Stimulated activated CD8-positive, alpha-beta memory T cell treated with anti-CD3 and anti-CD28 coated beads, Interleukin-15, amount 100 ng/mL, for 4 hours (primary cell): ENCODE data around the gene SVIL.
"Not testable (repeated sequence)": the region's sequence is repeated elsewhere in the genome, so short reads cannot be mapped to it uniquely, and the experiment has no call there.

ENCODE experiments used
- DNase-seq, 2 donors: peaks; one replicate each; pipeline ENCODE4 v3.0.0-alpha.2; 2020; ENCODE audit warnings: low read depth in 2 of 2

SVIL gene

DNA sequence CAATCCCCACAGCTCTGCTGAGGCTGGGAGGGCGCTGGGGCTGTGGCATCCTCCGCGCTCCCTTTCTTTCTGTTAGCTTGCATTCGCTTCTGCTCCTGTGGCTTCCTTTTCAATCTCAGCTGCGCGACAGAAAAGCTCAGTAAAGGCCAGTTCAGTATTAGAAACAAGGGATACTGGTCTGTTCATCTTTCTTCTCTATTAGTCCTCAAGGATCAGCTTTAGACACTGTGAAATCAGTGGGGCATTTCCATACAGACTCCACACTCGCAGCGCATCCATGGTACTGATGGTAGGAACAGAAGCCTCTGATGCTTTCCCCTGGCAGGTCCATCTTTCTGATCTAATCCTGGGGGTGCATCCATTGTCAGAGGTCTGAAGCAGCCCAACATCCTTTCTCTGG, 182.2 kb downstream of the SVIL start:
- DNase-seq = no peak

- DNase-seq = no peak
Measured at GRCh38 chr10:29451946-29452345, 182.8 kb downstream of the SVIL start.

- no peak for DNase-seq
Measured at GRCh38 chr10:29450405-29450804, 184.4 kb downstream of the SVIL start.

- DNase-seq = peak; percentile 23 to 33
Measured at GRCh38 chr10:29448756-29449592, 185.8 kb downstream of the SVIL start.

DNA sequence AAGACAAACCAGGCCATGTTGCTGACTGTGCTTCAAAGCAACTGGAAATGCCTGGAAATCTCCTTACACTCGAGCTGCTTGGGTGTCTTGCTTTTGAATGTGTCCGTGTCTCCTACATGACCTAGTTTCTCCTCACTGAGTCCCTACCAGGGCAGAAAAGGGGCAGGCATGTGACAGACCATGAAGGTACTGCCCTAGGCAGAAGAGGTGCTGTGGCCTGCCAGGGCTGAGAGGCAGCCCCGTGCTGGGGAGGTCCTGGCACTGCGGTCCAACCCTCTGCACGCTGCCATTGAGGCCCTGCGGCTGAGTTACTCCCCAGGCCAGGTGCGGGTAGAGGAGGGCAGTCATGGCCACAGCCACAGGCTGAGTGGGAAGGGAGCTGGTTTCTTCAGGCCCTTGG, 186.6 kb downstream of the SVIL start:
- no peak for DNase-seq

- DNase-seq = no peak
Measured at GRCh38 chr10:29446327-29446726, 188.4 kb downstream of the SVIL start.

- DNase-seq = no peak
Measured at GRCh38 chr10:29443745-29444523, 190.8 kb downstream of the SVIL start.

DNA sequence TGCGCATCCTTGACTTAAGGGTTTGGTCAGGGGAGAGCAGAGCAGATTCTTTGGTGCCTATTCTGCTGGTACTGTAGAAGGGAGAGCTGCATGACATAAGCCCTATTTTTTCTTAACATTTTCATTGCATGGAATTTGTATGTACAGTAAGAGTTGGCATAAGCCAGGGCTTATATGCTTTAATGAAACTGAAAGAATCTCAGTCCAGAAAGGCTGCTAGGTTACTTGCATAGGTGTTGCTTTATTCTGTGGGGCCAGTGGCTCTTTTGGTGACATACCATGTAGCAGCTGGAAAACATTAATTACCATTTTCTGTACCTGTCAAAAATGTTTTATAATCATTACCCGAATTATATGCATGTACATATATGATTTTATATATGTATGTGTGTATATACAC, 193.8 kb downstream of the SVIL start:
- no peak for DNase-seq

GRCh38 chr10:29439005-29439404, 195.8 kb downstream of the SVIL start:
- not testable (repeated sequence) for DNase-seq

DNA sequence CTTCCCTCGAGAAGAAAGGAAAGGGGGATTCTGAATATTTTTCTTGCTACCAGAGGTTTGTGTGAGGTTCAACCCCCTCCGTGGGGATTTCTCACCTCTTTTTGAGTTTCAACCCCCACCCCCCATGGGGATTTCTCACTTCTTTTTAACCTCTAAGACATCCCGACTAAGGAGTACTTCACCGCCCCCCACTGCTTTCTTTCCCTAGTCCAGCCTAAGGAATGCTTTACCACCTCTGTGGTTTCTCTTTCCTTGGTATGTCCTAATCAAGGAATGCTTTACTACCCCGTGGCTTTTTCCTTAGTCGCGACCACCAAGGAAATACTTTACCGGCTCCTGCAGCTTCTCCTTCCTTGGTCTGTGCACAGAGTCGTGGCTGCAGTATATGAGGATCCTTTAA, 196.5 kb downstream of the SVIL start:
- DNase-seq = no peak

DNA sequence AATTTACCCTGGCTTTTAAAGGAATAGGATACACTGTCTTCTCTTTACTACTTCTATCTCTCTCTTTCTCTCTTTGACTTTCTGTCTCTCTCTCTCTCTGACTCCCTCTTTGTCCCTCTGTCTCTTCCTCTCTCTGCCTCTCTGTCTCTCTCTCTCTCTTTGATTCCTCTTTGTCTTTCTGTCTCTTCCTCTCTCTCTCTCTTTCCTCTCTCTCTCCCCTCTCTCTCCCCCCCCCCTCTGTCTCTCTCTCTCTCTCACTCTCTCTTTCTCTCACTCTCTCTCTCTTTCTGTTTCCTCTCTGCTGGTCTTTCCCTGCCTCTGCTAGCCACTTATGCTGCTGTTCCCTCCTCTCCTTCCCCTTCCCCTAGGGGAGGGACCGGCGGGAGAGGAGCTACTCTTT, 196.9 kb downstream of the SVIL start:
- no peak for DNase-seq

DNA sequence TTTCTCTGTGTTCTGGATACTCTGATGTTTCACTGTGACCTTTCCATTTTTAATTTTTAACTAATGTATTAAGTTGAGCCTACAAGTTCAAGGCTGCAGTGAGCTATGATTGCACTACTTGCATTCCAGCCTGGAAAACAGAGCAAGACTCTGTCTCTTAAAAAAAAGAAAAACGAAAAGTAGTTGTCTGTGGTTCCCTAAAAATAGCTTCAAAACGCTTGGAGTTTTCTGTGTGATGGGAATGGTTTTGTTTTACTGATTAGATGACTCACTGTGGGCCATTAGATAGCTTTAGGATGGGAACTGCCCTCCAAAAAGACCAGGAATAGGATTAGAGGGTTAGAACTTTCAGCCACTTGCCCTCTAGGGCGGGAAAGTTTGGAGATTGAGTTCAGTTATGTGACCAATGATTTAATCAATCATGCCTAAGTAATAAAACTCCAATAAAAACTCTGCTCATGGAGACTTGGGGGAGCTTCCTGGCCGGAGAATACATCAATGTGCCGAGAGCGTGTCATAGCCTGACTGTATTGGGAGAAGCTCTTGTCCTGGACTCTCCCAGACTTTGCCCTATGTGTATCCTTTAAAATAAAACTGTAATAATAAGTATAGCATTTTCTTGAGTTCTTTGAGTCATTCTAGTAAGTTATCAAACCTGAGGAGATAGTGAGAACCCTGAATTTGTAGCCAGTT, 198.8 kb downstream of the SVIL start:
- DNase-seq = no peak

DNA sequence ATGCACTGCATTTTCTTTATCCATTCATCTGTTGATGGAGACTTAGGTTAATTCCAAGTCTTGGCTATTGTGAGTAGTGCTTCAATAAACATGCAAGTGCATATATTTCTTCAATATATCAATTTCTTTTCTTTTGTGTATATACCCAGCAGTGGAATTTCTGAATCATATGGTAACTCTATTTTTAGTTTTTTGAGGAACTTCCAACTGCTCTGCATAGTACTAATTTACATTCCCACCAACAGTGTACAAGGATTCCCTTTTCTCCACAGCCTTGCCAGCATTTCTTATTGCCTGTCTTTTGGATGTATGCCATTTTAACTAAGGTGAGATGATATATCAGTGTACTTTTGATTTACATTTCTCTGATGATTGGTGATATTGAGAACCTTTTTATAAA, 200.7 kb downstream of the SVIL start:
- DNase-seq = no peak

DNA sequence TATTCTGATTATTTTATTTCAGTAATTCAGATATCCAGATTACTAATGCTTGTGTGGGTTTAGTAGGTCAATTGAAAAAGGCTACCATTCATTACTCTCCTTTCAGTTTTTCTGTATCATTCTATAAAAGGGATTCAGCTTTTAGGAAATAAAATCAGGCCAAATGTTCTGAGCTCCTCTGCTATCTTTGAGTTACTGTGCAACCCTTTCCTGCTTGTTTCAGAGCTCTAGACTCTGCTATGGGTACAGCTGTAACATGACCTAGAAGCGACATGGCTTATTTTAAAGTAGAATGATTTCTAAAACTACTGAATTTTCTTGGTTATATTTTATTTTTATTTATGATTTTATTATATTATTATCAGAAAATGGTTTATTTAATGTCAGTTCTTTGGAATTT, 203.1 kb downstream of the SVIL start:
- DNase-seq = no peak

- no peak for DNase-seq
Measured at GRCh38 chr10:29430101-29430500, 204.7 kb downstream of the SVIL start.

- DNase-seq = no peak
Measured at GRCh38 chr10:29428486-29428885, 206.3 kb downstream of the SVIL start.

DNA sequence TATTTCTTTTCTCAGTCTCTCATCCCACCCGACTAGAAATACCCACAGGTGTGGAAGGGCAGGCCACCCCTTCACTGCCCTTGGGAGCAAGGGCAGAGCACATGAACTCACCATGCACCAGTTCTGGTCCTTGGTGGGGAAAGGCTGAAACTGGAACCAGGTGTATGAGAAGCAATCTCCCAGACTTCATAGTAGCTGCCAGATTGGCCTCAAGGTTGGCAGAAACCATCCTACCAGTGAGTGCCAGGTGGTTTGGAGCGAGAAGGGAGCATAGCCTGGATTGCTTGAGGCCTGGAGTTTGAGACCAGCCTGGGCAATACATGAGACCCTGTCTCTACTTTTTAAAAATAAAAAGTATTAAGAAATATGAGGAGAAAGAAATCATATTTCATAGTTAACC, 207.1 kb downstream of the SVIL start:
- no peak for DNase-seq

GRCh38 chr10:29426420-29426819, 208.4 kb downstream of the SVIL start:
- DNase-seq = no peak

DNA sequence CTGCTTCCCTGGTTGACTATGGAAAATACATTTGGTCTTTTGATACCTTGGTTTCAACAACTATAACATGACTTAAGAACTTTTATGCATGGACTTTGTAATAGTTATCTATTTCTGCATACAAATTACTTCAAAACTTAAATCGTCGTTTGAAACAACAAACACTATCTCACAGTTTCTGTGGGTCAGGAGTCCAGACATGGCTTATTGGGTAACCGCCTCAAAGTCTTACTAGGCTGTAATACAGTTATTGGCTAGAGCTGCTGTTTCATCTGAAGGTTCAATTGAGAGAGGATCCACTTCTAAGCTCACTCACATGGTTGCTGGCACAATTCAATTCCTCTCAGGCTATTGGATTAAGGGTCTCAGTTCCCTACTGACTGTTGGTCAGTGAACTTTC, 210.8 kb downstream of the SVIL start:
- no peak for DNase-seq

GRCh38 chr10:29420744-29421143, 214.0 kb downstream of the SVIL start:
- DNase-seq = no peak

DNA sequence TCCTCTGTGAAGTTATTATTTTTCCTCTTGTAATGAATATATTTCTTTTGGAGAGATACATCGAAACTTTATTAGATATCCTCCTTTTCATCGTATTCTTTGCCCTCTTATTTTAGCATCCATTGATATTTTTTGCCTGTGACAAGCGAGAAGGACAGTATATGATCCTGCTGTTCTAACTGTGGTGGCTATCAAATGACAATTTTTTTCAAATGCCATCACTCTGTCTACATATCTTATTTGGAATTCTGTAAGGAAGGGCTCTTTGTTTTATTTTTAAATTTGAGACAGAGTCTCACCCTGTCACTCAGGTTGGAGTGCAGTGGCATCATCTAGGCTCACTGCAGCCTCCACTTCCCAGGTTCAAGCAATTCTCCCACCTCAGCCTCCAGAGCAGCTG, 217.4 kb downstream of the SVIL start:
- no peak for DNase-seq

GRCh38 chr10:29415876-29416275, 218.9 kb downstream of the SVIL start:
- DNase-seq = no peak

DNA sequence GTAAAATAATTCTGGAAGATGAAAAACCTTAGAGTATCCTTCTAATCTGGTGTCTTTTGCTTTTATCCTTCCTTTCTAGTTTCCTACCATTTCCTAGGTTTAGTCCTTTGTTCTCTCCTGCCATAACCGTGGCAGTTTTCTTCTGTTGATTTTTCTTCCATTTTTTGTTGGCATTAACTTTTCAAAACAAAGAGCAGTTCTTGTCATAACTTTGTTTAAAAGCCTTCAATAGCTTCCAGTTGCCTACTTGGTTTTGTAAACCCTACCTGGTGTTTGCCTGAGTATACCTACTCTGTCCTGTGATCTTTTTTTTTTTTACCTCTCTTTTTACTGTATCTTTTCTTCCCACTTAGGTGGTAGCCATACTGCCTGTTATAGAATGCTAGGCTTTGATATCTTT, 220.3 kb downstream of the SVIL start:
- DNase-seq = no peak
